ENCODE results near the gene GPR160.

The GPR160 gene

DNA sequence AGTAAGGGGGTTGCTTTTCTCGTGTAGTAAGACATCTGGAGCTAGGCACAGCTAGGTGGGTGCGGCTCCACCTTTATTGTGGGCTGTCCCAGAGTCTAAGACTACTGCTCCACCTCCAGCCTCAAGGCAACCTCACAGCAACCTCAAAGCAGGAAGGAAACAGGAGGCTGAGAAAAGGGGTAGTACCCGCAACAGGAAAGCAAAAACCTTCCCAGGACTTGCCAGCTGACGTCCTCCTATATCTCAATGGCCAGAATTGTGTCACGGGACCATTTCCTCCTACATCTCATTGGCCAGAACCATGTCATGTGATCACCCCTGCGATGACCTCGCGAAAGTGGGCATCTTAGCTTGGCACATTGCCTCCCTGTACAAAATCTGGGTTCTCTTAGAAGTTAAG is 4.3 kb upstream of the GPR160 start:
- DNase-seq = no peak

GRCh38 chr3:170038434-170039110 is 777 bp downstream of the GPR160 start:
- DNase-seq = no peak

- no peak for DNase-seq
Observed at GRCh38 chr3:170040418-170040817, 2.6 kb downstream of the GPR160 start.

DNA sequence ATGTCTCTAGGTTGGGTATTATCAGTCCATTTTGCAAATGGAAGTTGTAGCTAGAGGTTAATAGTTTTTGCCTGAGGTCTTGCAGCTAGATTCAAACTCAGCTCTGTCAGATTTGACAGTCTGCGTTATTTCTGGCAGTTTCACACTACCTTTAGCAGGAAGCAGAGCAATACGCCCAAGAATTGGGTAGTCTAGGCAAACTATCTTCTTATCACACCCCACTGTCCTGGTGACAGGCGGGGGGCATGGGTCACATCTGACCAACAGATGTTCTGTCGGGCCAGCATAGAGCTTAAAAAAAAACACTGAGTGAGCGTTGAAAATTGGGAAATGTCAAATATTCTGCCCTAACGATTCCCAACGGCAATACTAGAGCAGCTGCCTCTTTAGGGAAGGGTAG is 5.7 kb downstream of the GPR160 start:
- no peak for DNase-seq

- DNase-seq = no peak
Observed at GRCh38 chr3:170044271-170044670, 6.5 kb downstream of the GPR160 start.

GRCh38 chr3:170044795-170045244 is 7.0 kb downstream of the GPR160 start:
- no peak for DNase-seq

GRCh38 chr3:170046269-170047132 is 8.7 kb downstream of the GPR160 start:
- no peak for DNase-seq

DNA sequence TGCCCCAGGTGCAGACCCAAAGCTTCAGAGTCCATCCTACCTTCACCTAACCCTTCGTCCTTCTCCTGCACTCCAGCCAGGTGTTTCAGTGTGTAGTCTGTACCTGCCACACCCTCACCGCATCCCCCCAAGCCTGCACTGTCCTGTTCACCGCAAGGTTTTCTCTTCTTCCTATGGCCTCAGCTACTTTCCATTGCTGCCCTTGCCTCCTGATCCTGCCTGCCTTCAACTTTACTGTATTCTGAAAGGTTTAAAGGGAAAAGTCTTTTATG is 9.3 kb downstream of the GPR160 start:
- DNase-seq = no peak

- DNase-seq = no peak
Observed at GRCh38 chr3:170049146-170050000, 11.6 kb downstream of the GPR160 start.

DNA sequence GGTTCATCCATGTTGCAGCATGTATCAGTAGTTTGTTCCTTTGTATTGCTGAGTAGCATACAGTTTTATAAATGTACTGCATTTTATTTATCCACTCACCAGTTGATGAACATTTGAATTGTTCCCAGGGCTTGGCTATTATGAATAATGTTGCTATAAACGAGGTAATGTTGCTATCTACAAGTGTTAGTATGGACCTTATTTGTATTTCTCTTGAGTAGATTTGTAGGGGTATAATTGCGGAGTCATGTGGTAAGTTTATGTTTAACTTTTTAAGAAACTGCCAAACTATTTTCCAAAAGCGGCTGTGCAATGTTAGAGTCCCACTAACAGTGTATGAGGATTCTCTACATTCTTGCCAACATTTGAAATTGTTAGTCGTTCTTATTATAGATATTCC is 13.0 kb downstream of the GPR160 start:
- no peak for DNase-seq

DNA sequence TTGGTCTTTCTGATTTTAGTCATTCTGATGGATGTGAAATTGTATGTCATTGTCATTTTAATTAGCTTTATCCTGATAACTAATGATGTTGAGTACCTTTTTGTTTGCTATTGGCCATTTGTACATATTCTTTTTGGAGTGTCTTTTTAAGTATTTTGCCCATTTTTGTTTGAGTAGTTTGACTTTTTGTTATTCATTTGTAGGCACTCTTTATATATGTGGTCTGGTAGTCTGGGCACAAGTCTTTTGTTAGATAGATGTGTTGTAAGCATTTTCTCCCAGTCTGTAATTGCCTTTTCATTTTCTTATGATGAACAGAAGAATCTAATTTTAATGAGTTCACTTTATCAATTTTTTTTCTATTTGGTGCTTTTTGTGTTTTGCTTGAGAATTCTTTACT is 14.6 kb downstream of the GPR160 start:
- DNase-seq = no peak

DNA sequence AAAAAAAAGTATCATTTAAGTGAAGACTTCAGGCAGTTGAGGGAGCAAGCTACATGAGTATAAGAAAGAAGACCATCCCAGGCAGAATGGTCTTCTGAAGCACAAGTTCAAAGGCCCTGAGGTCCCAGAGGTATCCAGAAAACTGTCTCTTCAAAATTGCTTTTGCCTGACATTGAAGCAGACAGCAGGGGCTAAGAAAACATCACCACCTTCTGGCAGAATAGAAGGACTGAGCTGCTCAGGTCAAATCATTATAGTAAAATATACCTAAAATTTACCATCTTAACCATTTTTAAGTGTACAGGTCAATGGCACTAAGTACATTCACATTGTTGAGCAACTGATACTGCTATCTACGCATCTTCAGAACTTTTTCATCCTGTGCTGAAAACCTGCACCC is 16.4 kb downstream of the GPR160 start:
- DNase-seq = no peak

DNA sequence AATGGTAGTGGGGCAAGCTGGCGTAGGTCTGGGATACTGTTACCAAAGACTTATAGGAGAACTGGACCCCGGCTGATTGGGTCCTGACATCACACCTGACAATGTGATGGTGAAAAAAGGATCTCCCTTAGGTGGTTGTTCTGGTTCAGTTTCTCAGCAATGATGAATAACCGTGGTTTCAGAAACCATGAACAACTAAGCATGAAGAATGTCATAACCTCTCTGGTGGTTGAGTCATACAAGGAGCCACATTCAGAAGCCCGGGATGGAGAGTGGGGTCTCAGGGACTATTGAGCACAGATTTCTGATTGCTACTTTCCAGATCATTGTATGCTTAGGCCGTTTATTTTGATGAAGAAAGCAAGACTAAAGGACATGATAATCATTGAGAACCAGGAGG is 17.4 kb downstream of the GPR160 start:
- DNase-seq = no peak

- no peak for DNase-seq
Observed at GRCh38 chr3:170056710-170057454, 19.1 kb downstream of the GPR160 start.

GRCh38 chr3:170057550-170057949 is 19.8 kb downstream of the GPR160 start:
- DNase-seq = no peak

DNA sequence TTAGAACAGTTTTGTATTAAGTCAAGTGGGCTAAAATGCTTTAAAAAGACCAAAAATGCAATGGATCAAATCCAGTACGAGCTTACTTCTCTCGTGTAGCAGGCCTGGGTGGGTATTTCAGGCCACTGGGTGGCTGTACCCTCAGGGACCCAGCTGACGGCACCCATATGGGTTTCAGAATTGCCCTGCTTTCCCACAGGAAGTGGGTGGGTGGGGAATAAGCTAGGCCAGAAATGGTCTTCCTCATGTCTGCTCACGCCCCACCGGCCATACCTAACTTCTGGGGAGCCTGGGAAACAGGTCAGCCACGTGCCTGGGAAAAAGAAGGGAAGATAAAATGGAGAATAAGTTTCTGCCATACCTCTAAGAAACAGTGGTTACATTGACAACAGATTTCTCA is 20.3 kb downstream of the GPR160 start:
- no peak for DNase-seq

DNA sequence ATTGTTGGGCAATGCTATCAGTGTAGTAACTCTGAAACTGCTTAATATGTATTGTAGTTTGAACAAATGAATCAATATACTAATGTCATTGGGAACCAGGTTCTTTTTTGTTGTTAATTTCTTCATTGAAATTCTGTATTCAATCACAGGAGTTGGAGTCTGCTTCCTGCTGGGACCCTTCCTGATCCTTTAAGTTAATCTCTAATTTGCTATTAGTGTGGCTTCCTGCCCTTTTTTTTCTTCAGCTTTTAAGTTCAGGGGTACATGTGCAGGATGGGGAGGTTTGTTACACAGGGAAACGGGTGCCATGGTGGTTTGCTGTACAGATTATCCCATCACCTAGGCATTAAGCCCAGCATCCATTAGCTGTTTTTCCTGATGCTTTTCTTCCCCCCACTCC is 21.7 kb downstream of the GPR160 start:
- no peak for DNase-seq

DNA sequence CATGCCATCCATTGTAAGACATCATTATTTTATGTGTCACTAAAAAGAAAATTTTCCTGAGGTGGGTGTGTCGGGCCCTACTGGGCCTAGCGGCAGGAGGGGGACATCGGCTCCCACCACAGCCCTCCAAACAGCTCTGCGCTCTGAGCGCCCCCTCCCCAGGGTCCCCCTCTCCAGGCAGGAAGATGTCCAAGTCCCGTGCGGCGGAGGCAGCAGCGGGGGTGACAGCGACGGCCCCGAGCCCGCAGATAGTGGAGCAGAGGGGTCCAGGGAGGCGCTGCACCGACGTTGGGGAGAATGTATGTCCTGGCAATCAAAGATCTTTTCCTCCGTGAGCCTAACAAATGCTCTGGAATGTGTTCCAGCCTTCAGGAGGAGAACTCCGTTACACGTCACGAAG is 24.3 kb downstream of the GPR160 start:
- DNase-seq = no peak

- no peak for DNase-seq
Observed at GRCh38 chr3:170062769-170063168, 25.0 kb downstream of the GPR160 start.

DNA sequence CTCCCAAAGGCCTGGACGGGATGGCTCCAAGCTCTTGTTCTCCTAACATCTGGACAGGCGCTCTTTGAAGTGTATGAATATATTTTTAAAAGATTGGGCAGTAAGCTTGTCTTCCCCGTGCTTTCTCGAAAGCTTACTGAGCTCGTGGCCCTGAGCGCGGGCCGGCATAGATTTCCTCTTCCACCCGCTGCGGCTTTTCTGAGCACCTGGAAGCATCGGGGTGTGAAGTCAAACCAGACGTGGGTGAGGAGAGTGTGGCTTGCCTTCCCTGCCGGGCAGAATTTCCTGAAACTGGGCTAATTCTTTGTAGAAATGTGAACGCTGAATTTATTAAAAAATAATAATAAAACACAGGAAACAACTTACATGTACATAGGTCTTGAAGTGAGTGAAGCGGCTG is 25.9 kb downstream of the GPR160 start:
- no peak for DNase-seq

GRCh38 chr3:170064108-170064507 is 26.3 kb downstream of the GPR160 start:
- no peak for DNase-seq

GRCh38 chr3:170075441-170076091 is 37.8 kb downstream of the GPR160 start:
- DNase-seq = no peak
